ENCODE data around the gene FIBCD1.

Gene FIBCD1

DNA sequence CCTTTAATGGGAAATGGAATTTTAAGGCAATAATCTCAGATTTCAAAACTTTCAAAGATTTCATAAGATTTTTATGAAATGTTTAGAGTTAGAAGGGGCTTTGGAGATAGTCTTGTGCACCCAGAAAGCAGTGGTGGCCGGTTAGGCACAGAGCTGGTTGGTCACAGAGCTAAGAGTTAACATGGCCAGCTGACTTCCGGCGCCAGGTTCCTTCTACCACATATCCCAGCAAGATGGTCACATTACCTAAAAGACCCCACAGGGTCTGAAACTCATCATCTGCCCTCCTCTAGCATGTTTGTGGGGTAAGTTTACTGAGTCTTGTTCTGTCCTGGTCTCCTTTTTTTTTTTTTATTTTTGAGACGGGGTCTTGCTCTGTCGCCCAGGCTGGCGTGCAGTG is 61.7 kb downstream of the FIBCD1 start:
- H3K4me3 ChIP-seq (ENCODE audit: low read length), result no peak overlapping the region
- DNase-seq (ENCODE audit: low read depth), result no peak
- no peak for TF ChIP-seq CTCF (conservative IDR thresholded peaks at IDR 0.05; ENCODE audit: low read length)

GRCh38 chr9:130874783-130875182 is 64.3 kb downstream of the FIBCD1 start:
- no peak overlapping the region for H3K4me3 ChIP-seq (ENCODE audit: low read length)
- DNase-seq (ENCODE audit: low read depth), result no peak
- no peak for TF ChIP-seq CTCF (conservative IDR thresholded peaks at IDR 0.05; ENCODE audit: low read length)

DNA sequence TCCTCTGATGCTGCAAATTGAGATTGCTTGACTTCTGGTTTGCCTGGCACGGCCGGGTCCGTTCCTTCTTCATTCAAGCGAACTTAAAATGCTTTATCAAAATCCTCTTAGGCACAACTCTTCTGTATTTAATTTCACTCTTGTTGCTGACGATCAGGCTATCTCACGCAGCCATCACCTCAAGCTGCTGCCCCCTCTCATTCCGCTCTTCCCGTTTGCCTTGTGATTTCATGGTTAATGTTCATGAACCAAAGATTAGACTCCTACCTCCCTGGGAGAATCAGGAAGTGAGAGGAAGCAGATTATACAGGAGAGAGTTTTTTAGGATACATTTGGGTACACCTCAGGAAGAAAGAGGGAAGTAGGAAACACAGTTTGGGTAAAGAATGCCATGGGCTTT is 65.1 kb downstream of the FIBCD1 start:
- no peak overlapping the region for H3K4me3 ChIP-seq (ENCODE audit: low read length)
- TF ChIP-seq CTCF (conservative IDR thresholded peaks at IDR 0.05; ENCODE audit: low read length), result no peak
- no peak for DNase-seq (ENCODE audit: low read depth)

- no peak for TF ChIP-seq CTCF (conservative IDR thresholded peaks at IDR 0.05; ENCODE audit: low read length)
- no peak for DNase-seq (ENCODE audit: low read depth)
- H3K4me3 ChIP-seq (ENCODE audit: low read length), result no peak overlapping the region
These were observed 66.0 kb downstream of the FIBCD1 start for GRCh38 chr9:130872912-130873503.

GRCh38 chr9:130872508-130872907 is 66.5 kb downstream of the FIBCD1 start:
- no peak for DNase-seq (ENCODE audit: low read depth)
- TF ChIP-seq CTCF (conservative IDR thresholded peaks at IDR 0.05; ENCODE audit: low read length), result no peak
- no peak overlapping the region for H3K4me3 ChIP-seq (ENCODE audit: low read length)

- no peak for TF ChIP-seq CTCF (conservative IDR thresholded peaks at IDR 0.05; ENCODE audit: low read length)
- H3K4me3 ChIP-seq (ENCODE audit: low read length), result no peak overlapping the region
- DNase-seq (ENCODE audit: low read depth), result no peak
These were observed 67.0 kb downstream of the FIBCD1 start for GRCh38 chr9:130872093-130872492.

- no peak for DNase-seq (ENCODE audit: low read depth)
- no peak overlapping the region for H3K4me3 ChIP-seq (ENCODE audit: low read length)
- no peak for TF ChIP-seq CTCF (conservative IDR thresholded peaks at IDR 0.05; ENCODE audit: low read length)
These were observed 67.5 kb downstream of the FIBCD1 start for GRCh38 chr9:130871395-130872062.
